Measurements from ENCODE around the gene PAX6.

- TF ChIP-seq, protein P1, sequence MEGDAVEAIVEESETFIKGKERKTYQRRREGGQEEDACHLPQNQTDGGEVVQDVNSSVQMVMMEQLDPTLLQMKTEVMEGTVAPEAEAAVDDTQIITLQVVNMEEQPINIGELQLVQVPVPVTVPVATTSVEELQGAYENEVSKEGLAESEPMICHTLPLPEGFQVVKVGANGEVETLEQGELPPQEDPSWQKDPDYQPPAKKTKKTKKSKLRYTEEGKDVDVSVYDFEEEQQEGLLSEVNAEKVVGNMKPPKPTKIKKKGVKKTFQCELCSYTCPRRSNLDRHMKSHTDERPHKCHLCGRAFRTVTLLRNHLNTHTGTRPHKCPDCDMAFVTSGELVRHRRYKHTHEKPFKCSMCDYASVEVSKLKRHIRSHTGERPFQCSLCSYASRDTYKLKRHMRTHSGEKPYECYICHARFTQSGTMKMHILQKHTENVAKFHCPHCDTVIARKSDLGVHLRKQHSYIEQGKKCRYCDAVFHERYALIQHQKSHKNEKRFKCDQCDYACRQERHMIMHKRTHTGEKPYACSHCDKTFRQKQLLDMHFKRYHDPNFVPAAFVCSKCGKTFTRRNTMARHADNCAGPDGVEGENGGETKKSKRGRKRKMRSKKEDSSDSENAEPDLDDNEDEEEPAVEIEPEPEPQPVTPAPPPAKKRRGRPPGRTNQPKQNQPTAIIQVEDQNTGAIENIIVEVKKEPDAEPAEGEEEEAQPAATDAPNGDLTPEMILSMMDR (IDR thresholded peaks at IDR 0.05): no peak
- TF ChIP-seq KAT7 (CRISPR knock-in tag; IDR thresholded peaks at IDR 0.05; ENCODE audit: borderline replicate concordance) (no peak), ZNF219 (CRISPR knock-in tag; IDR thresholded peaks at IDR 0.05; ENCODE audit: borderline replicate concordance) (no peak), JUN (CRISPR knock-in tag; IDR thresholded peaks at IDR 0.05) (no peak), USF2 (CRISPR knock-in tag; IDR thresholded peaks at IDR 0.05) (no peak), JAZF1 (CRISPR knock-in tag; IDR thresholded peaks at IDR 0.05) (no peak), FOXJ3 (CRISPR knock-in tag; IDR thresholded peaks at IDR 0.05; ENCODE audit: borderline replicate concordance) (no peak), FOXP1 (CRISPR knock-in tag; IDR thresholded peaks at IDR 0.05; ENCODE audit: borderline replicate concordance) (no peak), ZNF232 (CRISPR knock-in tag; IDR thresholded peaks at IDR 0.05) (no peak), IRF1 (CRISPR knock-in tag; IDR thresholded peaks at IDR 0.05) (no peak), SMAD4 (CRISPR knock-in tag; IDR thresholded peaks at IDR 0.05) (no peak), STAT6 (CRISPR knock-in tag; conservative IDR thresholded peaks at IDR 0.05; ENCODE audit: low read depth) (no peak)
Observed at GRCh38 chr11:31800398-31801265, 10.5 kb downstream of the PAX6 start.

Data from WTC11 (cell line).